ENCODE measurements around the gene REV1.

REV1 gene

GRCh38 chr2:99445065-99445464 lies 44.8 kb downstream of the REV1 start:
- no peak overlapping the region for H4K5ac ChIP-seq (ENCODE audit: low read length)
- peaks cover 3% of the 10 kb centered on the region for H3K79me1 ChIP-seq (ENCODE audit: low read length)
- H2BK5ac ChIP-seq (ENCODE audit: low read length), result no peak overlapping the region
- no peaks in the 10 kb centered on the region for H3K79me2 ChIP-seq (ENCODE audit: control insufficient read depth, insufficient read depth, low read length)
- H3K23ac ChIP-seq (ENCODE audit: low read length), result no peak overlapping the region
- no CpG with 5 or more reads among the region's 4 CpGs for WGBS (ENCODE audit: extremely low coverage, insufficient coverage, low lambda C conversion rate)
- H3K36me3 ChIP-seq (ENCODE audit: control insufficient read depth, insufficient read depth, low read length), result no peaks in the 10 kb centered on the region
- no peak overlapping the region for H2BK15ac ChIP-seq (replicated peaks; ENCODE audit: low read depth)
- no peak overlapping the region for H2AK5ac ChIP-seq (ENCODE audit: low read length)
- H4K8ac ChIP-seq (ENCODE audit: low read depth, low read length), result no peak overlapping the region
- H3K27me3 ChIP-seq (ENCODE audit: insufficient read depth, low read length, poor library complexity), result no peaks in the 10 kb centered on the region
- H3K4me1 ChIP-seq (ENCODE audit: control insufficient read depth, low read depth, low read length), result no peaks in the 10 kb centered on the region
- no peak overlapping the region for H3K18ac ChIP-seq (ENCODE audit: low read length)
- H3K4ac ChIP-seq (ENCODE audit: low read depth, low read length), result no peak overlapping the region
- H3K56ac ChIP-seq (ENCODE audit: low read length), result no peak overlapping the region
- H2BK120ac ChIP-seq (ENCODE audit: low read depth, low read length), result no peak overlapping the region
- H3K27ac ChIP-seq (ENCODE audit: low read depth, low read length), result no peak overlapping the region
- no peak overlapping the region for H3K9ac ChIP-seq (ENCODE audit: low read length)
- H3K4me3 ChIP-seq (ENCODE audit: low read length), result no peak overlapping the region
- DNase-seq, result no peak
- no peak overlapping the region for H3K4me2 ChIP-seq (ENCODE audit: low read length)

DNA sequence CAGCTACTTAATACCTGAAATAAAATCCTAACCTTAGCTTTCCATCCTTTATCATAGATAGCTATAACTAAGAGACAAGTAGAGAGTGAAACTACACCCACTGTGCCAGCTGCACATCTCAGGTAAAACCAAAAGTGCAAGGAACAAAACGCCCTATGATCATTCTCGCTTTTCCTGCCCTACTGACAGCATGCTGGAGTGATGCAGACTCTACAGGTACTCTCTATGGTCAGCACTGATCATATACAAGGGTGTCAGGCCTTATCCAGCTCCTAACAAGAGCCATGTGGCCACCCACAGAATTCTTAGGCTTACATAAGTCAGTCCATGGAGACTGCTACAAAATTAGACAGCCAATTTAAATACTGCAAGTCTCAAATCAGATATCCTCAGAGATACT lies 45.6 kb downstream of the REV1 start:
- Histone ChIP-seq H3K4ac (ENCODE audit: low read depth, low read length) (no peak overlapping the region), H2BK120ac (ENCODE audit: low read depth, low read length) (no peak overlapping the region), H4K8ac (ENCODE audit: low read depth, low read length) (no peak overlapping the region), H3K18ac (ENCODE audit: low read length) (no peak overlapping the region), H3K4me1 (ENCODE audit: control insufficient read depth, low read depth, low read length) (no peaks in the 10 kb centered on the region), H3K4me2 (ENCODE audit: low read length) (no peak overlapping the region), H3K79me1 (ENCODE audit: low read length) (peaks cover 3% of the 10 kb centered on the region), H2BK5ac (ENCODE audit: low read length) (no peak overlapping the region), H3K79me2 (ENCODE audit: control insufficient read depth, insufficient read depth, low read length) (no peaks in the 10 kb centered on the region), H3K4me3 (ENCODE audit: low read length) (no peak overlapping the region), H3K56ac (ENCODE audit: low read length) (no peak overlapping the region), H3K23ac (ENCODE audit: low read length) (no peak overlapping the region), H3K9ac (ENCODE audit: low read length) (no peak overlapping the region), H3K27ac (ENCODE audit: low read depth, low read length) (no peak overlapping the region), H4K5ac (ENCODE audit: low read length) (no peak overlapping the region), H3K27me3 (ENCODE audit: insufficient read depth, low read length, poor library complexity) (no peaks in the 10 kb centered on the region), H2AK5ac (ENCODE audit: low read length) (no peak overlapping the region), H2BK15ac (replicated peaks; ENCODE audit: low read depth) (no peak overlapping the region), H3K36me3 (ENCODE audit: control insufficient read depth, insufficient read depth, low read length) (no peaks in the 10 kb centered on the region)
- no peak for DNase-seq
- no CpG with 5 or more reads among the region's 2 CpGs for WGBS (ENCODE audit: extremely low coverage, insufficient coverage, low lambda C conversion rate)

GRCh38 chr2:99442837-99443236 lies 47.0 kb downstream of the REV1 start:
- Histone ChIP-seq H2BK120ac (ENCODE audit: low read depth, low read length) (no peak overlapping the region), H3K56ac (ENCODE audit: low read length) (no peak overlapping the region), H3K23ac (ENCODE audit: low read length) (no peak overlapping the region), H3K4ac (ENCODE audit: low read depth, low read length) (no peak overlapping the region), H3K9ac (ENCODE audit: low read length) (no peak overlapping the region), H3K27ac (ENCODE audit: low read depth, low read length) (no peak overlapping the region), H3K27me3 (ENCODE audit: insufficient read depth, low read length, poor library complexity) (no peaks in the 10 kb centered on the region), H3K79me2 (ENCODE audit: control insufficient read depth, insufficient read depth, low read length) (no peaks in the 10 kb centered on the region), H3K4me1 (ENCODE audit: control insufficient read depth, low read depth, low read length) (no peaks in the 10 kb centered on the region), H3K36me3 (ENCODE audit: control insufficient read depth, insufficient read depth, low read length) (peaks cover 3% of the 10 kb centered on the region), H4K8ac (ENCODE audit: low read depth, low read length) (no peak overlapping the region), H3K79me1 (ENCODE audit: low read length) (peaks cover 3% of the 10 kb centered on the region), H2BK15ac (replicated peaks; ENCODE audit: low read depth) (no peak overlapping the region), H3K4me2 (ENCODE audit: low read length) (no peak overlapping the region), H3K18ac (ENCODE audit: low read length) (no peak overlapping the region), H4K5ac (ENCODE audit: low read length) (no peak overlapping the region), H2BK5ac (ENCODE audit: low read length) (no peak overlapping the region), H3K4me3 (ENCODE audit: low read length) (no peak overlapping the region), H2AK5ac (ENCODE audit: low read length) (no peak overlapping the region)
- no CpG with 5 or more reads among the region's 1 CpG for WGBS (ENCODE audit: extremely low coverage, insufficient coverage, low lambda C conversion rate)
- DNase-seq, result peak; percentile 46

GRCh38 chr2:99439971-99440505 lies 49.8 kb downstream of the REV1 start:
- H3K79me1 ChIP-seq (ENCODE audit: low read length), result peaks cover 3% of the 10 kb centered on the region
- H3K79me2 ChIP-seq (ENCODE audit: control insufficient read depth, insufficient read depth, low read length), result no peaks in the 10 kb centered on the region
- H3K4ac ChIP-seq (ENCODE audit: low read depth, low read length), result no peak overlapping the region
- H4K5ac ChIP-seq (ENCODE audit: low read length), result no peak overlapping the region
- H2BK15ac ChIP-seq (replicated peaks; ENCODE audit: low read depth), result no peak overlapping the region
- no peak overlapping the region for H2AK5ac ChIP-seq (ENCODE audit: low read length)
- H3K4me3 ChIP-seq (ENCODE audit: low read length), result no peak overlapping the region
- no peak overlapping the region for H3K56ac ChIP-seq (ENCODE audit: low read length)
- H2BK5ac ChIP-seq (ENCODE audit: low read length), result no peak overlapping the region
- no peak overlapping the region for H2BK120ac ChIP-seq (ENCODE audit: low read depth, low read length)
- H3K36me3 ChIP-seq (ENCODE audit: control insufficient read depth, insufficient read depth, low read length), result peaks cover 3% of the 10 kb centered on the region
- no peak overlapping the region for H3K23ac ChIP-seq (ENCODE audit: low read length)
- H3K4me2 ChIP-seq (ENCODE audit: low read length), result no peak overlapping the region
- no peaks in the 10 kb centered on the region for H3K4me1 ChIP-seq (ENCODE audit: control insufficient read depth, low read depth, low read length)
- no peak overlapping the region for H4K8ac ChIP-seq (ENCODE audit: low read depth, low read length)
- no CpG with 5 or more reads among the region's 4 CpGs for WGBS (ENCODE audit: extremely low coverage, insufficient coverage, low lambda C conversion rate)
- no peak overlapping the region for H3K9ac ChIP-seq (ENCODE audit: low read length)
- H3K27ac ChIP-seq (ENCODE audit: low read depth, low read length), result no peak overlapping the region
- H3K18ac ChIP-seq (ENCODE audit: low read length), result no peak overlapping the region
- H3K27me3 ChIP-seq (ENCODE audit: insufficient read depth, low read length, poor library complexity), result no peaks in the 10 kb centered on the region
- no peak for DNase-seq

DNA sequence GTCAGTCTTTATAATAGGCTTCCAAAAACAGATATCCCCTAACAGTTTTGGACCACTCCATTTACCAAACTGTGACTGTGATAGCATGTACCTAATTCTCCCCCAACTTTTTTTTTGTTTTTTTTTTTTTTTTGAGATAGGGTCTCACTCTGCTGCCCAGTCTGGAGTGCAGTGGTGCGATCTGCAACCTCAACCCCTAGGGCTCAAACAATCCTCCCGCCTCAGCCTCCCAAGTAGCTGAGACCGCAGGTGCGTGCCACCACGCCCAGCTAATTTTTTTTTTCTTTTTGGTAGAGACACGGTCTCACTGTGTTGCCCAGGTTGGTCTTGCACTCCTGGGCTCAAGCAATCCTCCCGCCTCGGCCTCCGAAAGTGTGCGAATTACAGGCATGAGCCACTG lies 52.9 kb downstream of the REV1 start:
- no peaks in the 10 kb centered on the region for H3K4me1 ChIP-seq (ENCODE audit: control insufficient read depth, low read depth, low read length)
- no peak overlapping the region for H3K4ac ChIP-seq (ENCODE audit: low read depth, low read length)
- no peak overlapping the region for H3K23ac ChIP-seq (ENCODE audit: low read length)

GRCh38 chr2:99433340-99433739 lies 56.5 kb downstream of the REV1 start:
- no peaks in the 10 kb centered on the region for H3K4me1 ChIP-seq (ENCODE audit: control insufficient read depth, low read depth, low read length)
- no peak overlapping the region for H3K4ac ChIP-seq (ENCODE audit: low read depth, low read length)
- H3K4me2 ChIP-seq (ENCODE audit: low read length), result no peak overlapping the region
- no peaks in the 10 kb centered on the region for H3K79me2 ChIP-seq (ENCODE audit: control insufficient read depth, insufficient read depth, low read length)
- H3K23ac ChIP-seq (ENCODE audit: low read length), result no peak overlapping the region
- H3K36me3 ChIP-seq (ENCODE audit: control insufficient read depth, insufficient read depth, low read length), result peaks cover 4% of the 10 kb centered on the region
- no peak overlapping the region for H2AK5ac ChIP-seq (ENCODE audit: low read length)
- WGBS (ENCODE audit: extremely low coverage, insufficient coverage, low lambda C conversion rate), result no CpG with 5 or more reads among the region's 2 CpGs
- no peak overlapping the region for H2BK120ac ChIP-seq (ENCODE audit: low read depth, low read length)
- H3K56ac ChIP-seq (ENCODE audit: low read length), result no peak overlapping the region
- no peaks in the 10 kb centered on the region for H3K27me3 ChIP-seq (ENCODE audit: insufficient read depth, low read length, poor library complexity)
- no peak overlapping the region for H4K5ac ChIP-seq (ENCODE audit: low read length)
- H3K27ac ChIP-seq (ENCODE audit: low read depth, low read length), result no peak overlapping the region
- H3K9ac ChIP-seq (ENCODE audit: low read length), result no peak overlapping the region
- no peak overlapping the region for H4K8ac ChIP-seq (ENCODE audit: low read depth, low read length)
- no peak for DNase-seq
- no peak overlapping the region for H2BK15ac ChIP-seq (replicated peaks; ENCODE audit: low read depth)
- H3K79me1 ChIP-seq (ENCODE audit: low read length), result peaks cover 1% of the 10 kb centered on the region
- no peak overlapping the region for H3K18ac ChIP-seq (ENCODE audit: low read length)
- H3K4me3 ChIP-seq (ENCODE audit: low read length), result no peak overlapping the region
- H2BK5ac ChIP-seq (ENCODE audit: low read length), result no peak overlapping the region

More for the DNA sequence above, 52.9 kb downstream of the REV1 start:
- no peak overlapping the region for H4K5ac ChIP-seq (ENCODE audit: low read length)
- no peak overlapping the region for H4K8ac ChIP-seq (ENCODE audit: low read depth, low read length)
- no peaks in the 10 kb centered on the region for H3K79me2 ChIP-seq (ENCODE audit: control insufficient read depth, insufficient read depth, low read length)
- no peak overlapping the region for H3K27ac ChIP-seq (ENCODE audit: low read depth, low read length)
- WGBS (ENCODE audit: extremely low coverage, insufficient coverage, low lambda C conversion rate), result no CpG with 5 or more reads among the region's 10 CpGs
- H3K4me2 ChIP-seq (ENCODE audit: low read length), result no peak overlapping the region
- H3K56ac ChIP-seq (ENCODE audit: low read length), result no peak overlapping the region
- H3K36me3 ChIP-seq (ENCODE audit: control insufficient read depth, insufficient read depth, low read length), result peaks cover 3% of the 10 kb centered on the region
- H2BK5ac ChIP-seq (ENCODE audit: low read length), result no peak overlapping the region
- H3K18ac ChIP-seq (ENCODE audit: low read length), result no peak overlapping the region
- no peak overlapping the region for H3K9ac ChIP-seq (ENCODE audit: low read length)
- H2BK120ac ChIP-seq (ENCODE audit: low read depth, low read length), result no peak overlapping the region
- no peak overlapping the region for H2BK15ac ChIP-seq (replicated peaks; ENCODE audit: low read depth)
- peaks cover 1% of the 10 kb centered on the region for H3K79me1 ChIP-seq (ENCODE audit: low read length)
- no peak overlapping the region for H3K4me3 ChIP-seq (ENCODE audit: low read length)
- no peaks in the 10 kb centered on the region for H3K27me3 ChIP-seq (ENCODE audit: insufficient read depth, low read length, poor library complexity)
- no peak for DNase-seq
- H2AK5ac ChIP-seq (ENCODE audit: low read length), result no peak overlapping the region
